EL (cell line): ENCODE measurements around the gene NT5C.
"Not testable (repeated sequence)": the region's sequence is repeated elsewhere in the genome, so short reads cannot be mapped to it uniquely, and the experiment has no call there.

Source experiments
- DNase-seq: peaks from one replicate; pipeline ENCODE4 v3.0.0-alpha.2; 2016

NT5C gene

GRCh38 chr17:75142236-75142971, 10.9 kb upstream of the NT5C start:
- DNase-seq: no peak

- no peak for DNase-seq
Observed at GRCh38 chr17:75138519-75138918, 7.0 kb upstream of the NT5C start.

GRCh38 chr17:75137762-75138161, 6.2 kb upstream of the NT5C start:
- DNase-seq: not testable (repeated sequence)

GRCh38 chr17:75135946-75136345, 4.4 kb upstream of the NT5C start:
- DNase-seq: no peak

- no peak for DNase-seq
Observed at GRCh38 chr17:75135452-75135851, 3.9 kb upstream of the NT5C start.

GRCh38 chr17:75133607-75134347, 2.2 kb upstream of the NT5C start:
- not testable (repeated sequence) for DNase-seq

GRCh38 chr17:75133001-75133400, 1.5 kb upstream of the NT5C start:
- no peak for DNase-seq

GRCh38 chr17:75132018-75133000, 767 bp upstream of the NT5C start:
- DNase-seq: not testable (repeated sequence)

- peak; percentile 71 for DNase-seq
Observed at GRCh38 chr17:75130632-75131277, 787 bp downstream of the NT5C start.

- no peak for DNase-seq
Observed at GRCh38 chr17:75130059-75130631, 1.4 kb downstream of the NT5C start.

- no peak for DNase-seq
Observed at GRCh38 chr17:75129576-75129975, 2.0 kb downstream of the NT5C start.

GRCh38 chr17:75128694-75129505, 2.6 kb downstream of the NT5C start:
- DNase-seq: no peak

- not testable (repeated sequence) for DNase-seq
Observed at GRCh38 chr17:75127936-75128335, 3.6 kb downstream of the NT5C start.

GRCh38 chr17:75126954-75127353, 4.6 kb downstream of the NT5C start:
- no peak for DNase-seq

- DNase-seq: no peak
Observed at GRCh38 chr17:75125984-75126383, 5.6 kb downstream of the NT5C start.

- DNase-seq: no peak
Observed at GRCh38 chr17:75124819-75125162, 6.8 kb downstream of the NT5C start.

GRCh38 chr17:75124041-75124818, 7.3 kb downstream of the NT5C start:
- peak; percentile 33 for DNase-seq

GRCh38 chr17:75118307-75118706, 13.2 kb downstream of the NT5C start:
- no peak for DNase-seq

GRCh38 chr17:75116737-75117136, 14.8 kb downstream of the NT5C start:
- DNase-seq: no peak

- DNase-seq: no peak
Observed at GRCh38 chr17:75115555-75115954, 16.0 kb downstream of the NT5C start.
